PC-9 (cell line): ENCODE results near the gene JPT1.

Experiments
- EZH2 ChIP-seq: fragments of 200-600 bp; sonication (generic); IDR thresholded peaks from 2 replicates; pipeline ENCODE4 v1.8.0; 2017; ENCODE audit warnings: antibody characterized with exemption, low read depth
- TF ChIP-seq, protein P1 (sequence below): fragments of 200-600 bp; sonication (generic); conservative IDR thresholded peaks from 2 replicates; pipeline ENCODE4 v1.6.1; 2017; ENCODE audit warnings: mixed run types, antibody characterized with exemption, mild to moderate bottlenecking, moderate library complexity

DNA sequence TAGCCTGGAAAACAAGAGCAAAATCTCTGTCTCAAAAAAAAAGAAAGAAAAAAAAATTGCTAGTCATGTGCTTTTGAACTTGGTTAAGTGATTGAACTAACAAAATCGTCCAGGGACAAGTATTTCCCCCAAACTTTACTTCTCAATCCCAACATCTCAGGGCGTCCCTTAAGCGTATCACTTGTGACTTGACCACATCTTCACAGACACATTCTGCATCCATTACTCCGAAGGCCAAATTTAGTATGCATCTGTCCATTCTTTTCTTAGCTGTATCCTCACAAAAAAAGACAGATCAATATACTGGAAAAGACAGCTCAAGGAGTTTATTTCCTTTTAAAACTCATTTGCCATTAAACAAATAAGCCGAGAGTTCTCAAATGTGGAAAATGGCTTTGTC, 5.9 kb upstream of the JPT1 start:
- TF ChIP-seq, protein P1, sequence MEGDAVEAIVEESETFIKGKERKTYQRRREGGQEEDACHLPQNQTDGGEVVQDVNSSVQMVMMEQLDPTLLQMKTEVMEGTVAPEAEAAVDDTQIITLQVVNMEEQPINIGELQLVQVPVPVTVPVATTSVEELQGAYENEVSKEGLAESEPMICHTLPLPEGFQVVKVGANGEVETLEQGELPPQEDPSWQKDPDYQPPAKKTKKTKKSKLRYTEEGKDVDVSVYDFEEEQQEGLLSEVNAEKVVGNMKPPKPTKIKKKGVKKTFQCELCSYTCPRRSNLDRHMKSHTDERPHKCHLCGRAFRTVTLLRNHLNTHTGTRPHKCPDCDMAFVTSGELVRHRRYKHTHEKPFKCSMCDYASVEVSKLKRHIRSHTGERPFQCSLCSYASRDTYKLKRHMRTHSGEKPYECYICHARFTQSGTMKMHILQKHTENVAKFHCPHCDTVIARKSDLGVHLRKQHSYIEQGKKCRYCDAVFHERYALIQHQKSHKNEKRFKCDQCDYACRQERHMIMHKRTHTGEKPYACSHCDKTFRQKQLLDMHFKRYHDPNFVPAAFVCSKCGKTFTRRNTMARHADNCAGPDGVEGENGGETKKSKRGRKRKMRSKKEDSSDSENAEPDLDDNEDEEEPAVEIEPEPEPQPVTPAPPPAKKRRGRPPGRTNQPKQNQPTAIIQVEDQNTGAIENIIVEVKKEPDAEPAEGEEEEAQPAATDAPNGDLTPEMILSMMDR = no peak
- no peak for TF ChIP-seq EZH2
